Left lung (tissue), 10 donors: ENCODE results near the gene PRLHR. TPM values are rescaled to one million over a fixed set of nuclear protein-coding genes. Genes with fewer than 3 reads are reported as not detected.

Source experiments
- ATAC-seq: fragments of 200-7000 bp; cut with Tn5 transposase; one replicate; pipeline ENCODE4 v1.9.1; 2020; ENCODE audit warnings: moderate library complexity
- DNase-seq, 4 donors: peaks; one replicate each; pipeline ENCODE4 v3.0.0-alpha.2; 2013 to 2020
- H3K27ac ChIP-seq, 2 donors: fragments of 200-600 bp; sonication (generic) in 1 of 2; one replicate each; pipeline versions ENCODE4 v1.5.0 to v1.8.0; 2020 to 2021
- H3K27me3 ChIP-seq, 2 donors: fragments of 200-600 bp; sonication (generic) in 1 of 2; one replicate each; pipeline versions ENCODE4 v1.5.0 to v1.8.0; 2020 to 2021
- H3K36me3 ChIP-seq, 2 donors: fragments of 200-600 bp; sonication (generic) in 1 of 2; one replicate each; pipeline versions ENCODE4 v1.5.0 to v1.8.0; 2020 to 2021
- H3K4me1 ChIP-seq, 2 donors: fragments of 200-600 bp; one replicate each; pipeline ENCODE4 v1.8.0; 2021
- H3K4me3 ChIP-seq, 2 donors: fragments of 200-600 bp; sonication (generic) in 1 of 2; one replicate each; pipeline versions ENCODE4 v1.5.0 to v1.8.0; 2020 to 2021; ENCODE audit warnings: mild to moderate bottlenecking in 1 of 2
- H3K9me3 ChIP-seq, 2 donors: fragments of 200-600 bp; sonication (generic) in 1 of 2; one replicate each; pipeline versions ENCODE4 v1.5.0 to v1.8.0; 2020 to 2021
- intact Hi-C, 2 donors: fragments of 100-400 bp; cut with DNase I; formaldehyde crosslinking; loops; one replicate each; pipeline versions ENCODE4 v1.11.2 to v1.14.2; 2022
- polyA plus RNA-seq, 6 donors: library from polyadenylated mRNA; unstranded; fragments of 120-200 nt; gene quantifications; one replicate each; pipeline ENCODE4 v1.2.1, GENCODE V29; 2013; ENCODE audit not compliant: insufficient read length in 6 of 6
- total RNA-seq, 2 donors: library from RNA; stranded (reverse); fragmentation: NEBNext Ultra II Directional; extraction: Animal tissue kit (Norgen Biotek cat#: 25700); gene quantifications; one replicate each; pipeline ENCODE4 v1.2.1, GENCODE V29; 2021
- TF ChIP-seq, protein P1 (sequence below), 2 donors: fragments of 200-600 bp; sonication (generic) in 1 of 2; IDR thresholded peaks; one replicate each; pipeline versions ENCODE4 v1.5.0 to v1.8.0; 2021; ENCODE audit warnings: antibody characterized with exemption in 2 of 2
- donor health status: DM: no; HTN: yes; CAD: no.
- donor health status: DM: no; HTN: no; CAD: no.

The PRLHR gene
- total and polyA plus RNA-seq, 8 donors: 0.03 to 0.08 (median 0.04) TPM; not detected in 2

DNA sequence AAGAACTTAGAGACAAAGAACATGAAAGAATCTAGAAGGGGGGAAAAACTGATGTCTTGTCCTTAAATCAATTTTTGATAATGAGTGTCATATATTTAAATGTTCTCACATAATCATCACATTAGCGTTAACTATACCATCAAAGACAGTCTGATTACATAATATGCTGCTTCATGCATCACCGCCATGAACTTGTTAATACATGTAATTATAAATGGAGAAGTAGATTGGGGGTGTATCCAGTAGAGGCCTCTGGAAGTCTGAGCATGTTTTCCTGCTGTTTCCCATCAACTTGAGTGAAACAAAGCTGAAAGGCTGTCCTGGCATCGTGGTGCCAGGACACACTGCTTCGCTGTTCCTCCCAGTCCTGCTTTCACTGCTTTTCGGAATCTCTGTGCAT, 48.2 kb downstream of the PRLHR start:
- Histone ChIP-seq H3K4me3 (no peak overlapping the region), H3K27ac (no peak overlapping the region), H3K4me1 (no peaks in the 10 kb centered on the region), H3K36me3 (no peaks in the 10 kb centered on the region), H3K27me3 (peaks cover 0 to 37% of the 10 kb centered on the region in 2 donors), H3K9me3 (no peaks in the 10 kb centered on the region)
- intact Hi-C loops: no loop called here
- TF ChIP-seq, protein P1, sequence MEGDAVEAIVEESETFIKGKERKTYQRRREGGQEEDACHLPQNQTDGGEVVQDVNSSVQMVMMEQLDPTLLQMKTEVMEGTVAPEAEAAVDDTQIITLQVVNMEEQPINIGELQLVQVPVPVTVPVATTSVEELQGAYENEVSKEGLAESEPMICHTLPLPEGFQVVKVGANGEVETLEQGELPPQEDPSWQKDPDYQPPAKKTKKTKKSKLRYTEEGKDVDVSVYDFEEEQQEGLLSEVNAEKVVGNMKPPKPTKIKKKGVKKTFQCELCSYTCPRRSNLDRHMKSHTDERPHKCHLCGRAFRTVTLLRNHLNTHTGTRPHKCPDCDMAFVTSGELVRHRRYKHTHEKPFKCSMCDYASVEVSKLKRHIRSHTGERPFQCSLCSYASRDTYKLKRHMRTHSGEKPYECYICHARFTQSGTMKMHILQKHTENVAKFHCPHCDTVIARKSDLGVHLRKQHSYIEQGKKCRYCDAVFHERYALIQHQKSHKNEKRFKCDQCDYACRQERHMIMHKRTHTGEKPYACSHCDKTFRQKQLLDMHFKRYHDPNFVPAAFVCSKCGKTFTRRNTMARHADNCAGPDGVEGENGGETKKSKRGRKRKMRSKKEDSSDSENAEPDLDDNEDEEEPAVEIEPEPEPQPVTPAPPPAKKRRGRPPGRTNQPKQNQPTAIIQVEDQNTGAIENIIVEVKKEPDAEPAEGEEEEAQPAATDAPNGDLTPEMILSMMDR (IDR thresholded peaks at IDR 0.05): no peak
- ATAC-seq (no peak), DNase-seq (no peak)

- no peak overlapping the region for H3K27ac ChIP-seq
- H3K27me3 ChIP-seq: peaks cover 0 to 34% of the 10 kb centered on the region in 2 donors
- H3K4me1 ChIP-seq: no peaks in the 10 kb centered on the region
- DNase-seq: no peak
- H3K4me3 ChIP-seq: no peak overlapping the region
- intact Hi-C loops: no loop called here
- H3K36me3 ChIP-seq: no peaks in the 10 kb centered on the region
- TF ChIP-seq, protein P1 (IDR thresholded peaks at IDR 0.05): no peak
- no peaks in the 10 kb centered on the region for H3K9me3 ChIP-seq
- no peak for ATAC-seq
These were observed 49.0 kb downstream of the PRLHR start for GRCh38 chr10:118546479-118546878.

GRCh38 chr10:118545381-118545780, 50.1 kb downstream of the PRLHR start:
- Histone ChIP-seq H3K27me3 (peaks cover 0 to 43% of the 10 kb centered on the region in 2 donors), H3K36me3 (no peaks in the 10 kb centered on the region), H3K9me3 (no peaks in the 10 kb centered on the region), H3K4me3 (no peak overlapping the region), H3K4me1 (no peaks in the 10 kb centered on the region), H3K27ac (no peak overlapping the region)
- DNase-seq: no peak
- intact Hi-C loops: no loop called here
- no peak for ATAC-seq
- TF ChIP-seq, protein P1 (IDR thresholded peaks at IDR 0.05): no peak

DNA sequence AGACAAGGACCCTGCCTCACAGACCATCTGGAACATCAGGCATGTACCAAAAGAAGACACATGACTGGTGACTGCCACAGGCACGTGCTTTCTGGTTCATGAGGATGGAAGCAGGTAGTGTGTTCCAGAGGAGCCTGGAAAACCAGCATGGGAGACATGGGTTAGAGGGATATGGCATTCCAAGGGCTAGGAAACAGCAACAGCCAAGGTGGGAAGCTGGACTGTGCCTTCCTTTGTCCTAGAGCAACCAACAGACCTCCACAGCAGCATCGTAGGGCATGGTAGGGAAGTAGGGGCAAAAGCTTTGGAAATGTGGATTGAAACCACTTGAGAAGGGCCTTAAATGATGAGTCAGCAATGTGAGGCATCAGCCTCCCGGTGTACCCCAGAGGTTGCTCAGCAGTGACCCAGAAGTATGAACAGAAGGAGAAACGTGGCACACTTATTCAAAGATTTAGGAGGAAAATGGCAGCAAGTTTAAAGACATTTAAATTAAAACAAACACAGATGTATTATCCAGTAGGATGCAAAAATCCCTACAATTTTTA, 51.0 kb downstream of the PRLHR start:
- TF ChIP-seq, protein P1 (IDR thresholded peaks at IDR 0.05): no peak
- no peaks in the 10 kb centered on the region for H3K9me3 ChIP-seq
- ATAC-seq (no peak), DNase-seq (no peak)
- H3K27ac ChIP-seq: no peak overlapping the region
- H3K4me1 ChIP-seq: no peaks in the 10 kb centered on the region
- no peaks in the 10 kb centered on the region for H3K36me3 ChIP-seq
- H3K4me3 ChIP-seq: no peak overlapping the region
- H3K27me3 ChIP-seq: peaks cover 0 to 43% of the 10 kb centered on the region in 2 donors
- intact Hi-C loops: no loop called here

DNA sequence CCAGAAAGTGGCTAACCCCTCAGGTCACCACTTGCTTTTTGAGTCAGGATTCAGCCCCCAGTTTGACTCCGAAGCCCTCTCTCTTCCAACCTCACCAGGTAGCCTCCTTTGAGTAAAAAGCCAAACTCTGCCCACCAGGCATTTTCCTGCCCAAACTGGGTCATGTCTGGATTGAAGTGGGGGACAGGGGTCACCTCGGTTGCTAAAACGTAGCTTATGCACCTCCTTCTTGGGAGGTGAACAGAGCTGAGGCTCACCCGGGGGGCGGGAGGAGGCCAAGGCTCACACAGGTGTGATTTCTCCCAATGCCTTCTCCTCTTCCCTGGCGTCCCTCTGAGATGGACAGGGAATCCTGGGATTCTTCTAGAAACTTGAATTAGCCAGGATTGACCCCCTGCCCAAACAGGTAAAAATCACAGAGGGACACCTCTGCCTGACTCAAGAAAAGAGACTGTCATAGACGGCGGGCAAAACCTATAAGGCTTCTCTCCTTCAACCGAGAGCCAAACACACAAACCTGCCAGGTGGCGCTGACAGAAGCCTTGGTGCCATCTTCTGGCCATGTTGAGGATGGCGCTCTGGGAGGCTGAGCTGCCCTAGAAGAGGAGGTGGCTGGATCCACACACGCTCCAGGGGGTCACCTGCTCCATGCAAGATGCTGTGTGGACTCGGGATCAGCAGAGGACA, 51.6 kb downstream of the PRLHR start:
- Histone ChIP-seq H3K9me3 (no peaks in the 10 kb centered on the region), H3K4me3 (no peak overlapping the region), H3K27me3 (peaks cover 0 to 43% of the 10 kb centered on the region in 2 donors), H3K36me3 (no peaks in the 10 kb centered on the region), H3K4me1 (no peaks in the 10 kb centered on the region), H3K27ac (no peak overlapping the region)
- ATAC-seq (peak; percentile 89), DNase-seq (peak in 1 of 4 donors; percentile 15)
- intact Hi-C loops: no loop called here
- TF ChIP-seq, protein P1 (IDR thresholded peaks at IDR 0.05): peak; percentile 26 to 59
